Colonic mucosa (tissue), 4 donors: Measurements from ENCODE around the gene HSD17B3. TPM values are rescaled to one million over a fixed set of nuclear protein-coding genes. Genes with fewer than 3 reads are reported as not detected.

Experiments used
- DNase-seq: peaks from one replicate; pipeline ENCODE4 v3.0.0-alpha.2; 2020
- H3K27ac ChIP-seq: fragments of 200-600 bp; one replicate; pipeline ENCODE4 v1.8.0; 2021
- H3K27me3 ChIP-seq: fragments of 200-600 bp; one replicate; pipeline ENCODE4 v1.8.0; 2021
- H3K36me3 ChIP-seq: fragments of 200-600 bp; one replicate; pipeline ENCODE4 v1.8.0; 2021
- H3K4me1 ChIP-seq: fragments of 200-600 bp; one replicate; pipeline ENCODE4 v1.8.0; 2021; ENCODE audit warnings: mild to moderate bottlenecking
- H3K4me3 ChIP-seq: fragments of 200-600 bp; one replicate; pipeline ENCODE4 v1.8.0; 2021
- H3K9ac ChIP-seq, 2 donors: one replicate each; pipeline ENCODE4 v1.7.0; 2013; ENCODE audit warnings: control low read depth in 2 of 2, low read depth in 2 of 2, low read length in 2 of 2
- H3K9me3 ChIP-seq: fragments of 200-600 bp; one replicate; pipeline ENCODE4 v1.8.0; 2021
- intact Hi-C: fragments of 100-400 bp; cut with DNase I; formaldehyde crosslinking; loops from one replicate; pipeline ENCODE4 v1.14.1; 2022
- total RNA-seq, 2 donors: library from RNA; stranded (reverse); fragmentation: NEBNext Ultra II Directional in 1 of 2; extraction: Animal tissue kit (Norgen Biotek cat#: 25700) in 1 of 2; gene quantifications; one replicate each; pipeline ENCODE4 v1.2.1, GENCODE V29; 2021
- TF ChIP-seq, protein P1 (sequence below): fragments of 200-600 bp; IDR thresholded peaks from one replicate; pipeline ENCODE4 v1.8.0; 2022; ENCODE audit warnings: antibody characterized with exemption, mild to moderate bottlenecking
- donor health status: healthy.
- donor health status: DM: no; HTN: no; CAD: no.
- donor health status: DM: no; HTN: no; CAD: no.

Gene HSD17B3
- total RNA-seq, 2 donors from 2014 or later, result not detected

DNA sequence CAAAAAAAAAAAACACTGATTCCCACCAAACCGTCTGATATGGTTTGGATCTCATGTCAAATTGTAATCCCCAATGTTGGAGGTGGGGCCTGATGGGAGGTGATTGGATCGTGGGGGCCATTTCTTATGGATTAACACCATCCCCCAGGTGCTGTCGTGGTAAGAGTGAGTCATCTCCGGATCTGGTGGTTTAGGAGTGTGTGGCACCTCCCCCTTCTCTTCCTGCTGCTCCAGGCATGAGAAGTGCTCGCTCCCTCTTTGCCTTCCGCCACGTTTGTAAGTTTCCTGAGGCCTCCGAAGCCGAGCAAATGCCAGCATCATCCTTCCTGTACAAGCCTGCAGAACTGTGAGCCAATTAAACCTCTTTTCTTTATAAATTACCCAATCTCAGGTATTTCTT lies 45.2 kb downstream of the HSD17B3 start:
- intact Hi-C loops, result no loop called here
- no peak overlapping the region for H3K4me3 ChIP-seq
- no peaks in the 10 kb centered on the region for H3K36me3 ChIP-seq
- no peak for DNase-seq
- TF ChIP-seq, protein P1, sequence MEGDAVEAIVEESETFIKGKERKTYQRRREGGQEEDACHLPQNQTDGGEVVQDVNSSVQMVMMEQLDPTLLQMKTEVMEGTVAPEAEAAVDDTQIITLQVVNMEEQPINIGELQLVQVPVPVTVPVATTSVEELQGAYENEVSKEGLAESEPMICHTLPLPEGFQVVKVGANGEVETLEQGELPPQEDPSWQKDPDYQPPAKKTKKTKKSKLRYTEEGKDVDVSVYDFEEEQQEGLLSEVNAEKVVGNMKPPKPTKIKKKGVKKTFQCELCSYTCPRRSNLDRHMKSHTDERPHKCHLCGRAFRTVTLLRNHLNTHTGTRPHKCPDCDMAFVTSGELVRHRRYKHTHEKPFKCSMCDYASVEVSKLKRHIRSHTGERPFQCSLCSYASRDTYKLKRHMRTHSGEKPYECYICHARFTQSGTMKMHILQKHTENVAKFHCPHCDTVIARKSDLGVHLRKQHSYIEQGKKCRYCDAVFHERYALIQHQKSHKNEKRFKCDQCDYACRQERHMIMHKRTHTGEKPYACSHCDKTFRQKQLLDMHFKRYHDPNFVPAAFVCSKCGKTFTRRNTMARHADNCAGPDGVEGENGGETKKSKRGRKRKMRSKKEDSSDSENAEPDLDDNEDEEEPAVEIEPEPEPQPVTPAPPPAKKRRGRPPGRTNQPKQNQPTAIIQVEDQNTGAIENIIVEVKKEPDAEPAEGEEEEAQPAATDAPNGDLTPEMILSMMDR, result no peak
- H3K9me3 ChIP-seq, result no peaks in the 10 kb centered on the region
- no peak overlapping the region for H3K9ac ChIP-seq
- H3K27ac ChIP-seq, result no peak overlapping the region
- no peaks in the 10 kb centered on the region for H3K4me1 ChIP-seq
- no peaks in the 10 kb centered on the region for H3K27me3 ChIP-seq

DNA sequence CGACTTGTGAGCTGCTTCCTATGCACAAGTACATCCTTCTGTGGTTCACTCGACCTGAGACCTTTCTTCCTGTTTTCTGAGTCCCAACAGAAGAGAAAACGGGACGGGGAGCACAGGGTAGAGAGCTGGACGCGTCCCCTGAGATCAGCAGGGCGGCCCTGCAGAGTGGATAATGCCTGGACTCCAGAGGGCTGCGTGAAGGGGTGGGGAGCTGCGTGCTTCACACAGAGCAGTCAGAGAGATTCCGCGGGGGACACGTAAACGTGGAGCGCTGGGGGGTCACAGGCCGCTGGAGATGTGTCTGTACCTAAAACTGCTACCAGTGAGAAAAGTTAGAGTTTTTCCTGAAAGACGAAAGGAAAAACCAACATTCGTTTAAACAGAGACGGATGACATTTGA lies 46.3 kb downstream of the HSD17B3 start:
- no peaks in the 10 kb centered on the region for H3K4me1 ChIP-seq
- H3K4me3 ChIP-seq, result no peak overlapping the region
- H3K36me3 ChIP-seq, result no peaks in the 10 kb centered on the region
- TF ChIP-seq, protein P1, result no peak
- no peaks in the 10 kb centered on the region for H3K27me3 ChIP-seq
- H3K9me3 ChIP-seq, result no peaks in the 10 kb centered on the region
- intact Hi-C loops, result no loop called here
- no peak for DNase-seq
- no peak overlapping the region for H3K9ac ChIP-seq
- H3K27ac ChIP-seq, result no peak overlapping the region

DNA sequence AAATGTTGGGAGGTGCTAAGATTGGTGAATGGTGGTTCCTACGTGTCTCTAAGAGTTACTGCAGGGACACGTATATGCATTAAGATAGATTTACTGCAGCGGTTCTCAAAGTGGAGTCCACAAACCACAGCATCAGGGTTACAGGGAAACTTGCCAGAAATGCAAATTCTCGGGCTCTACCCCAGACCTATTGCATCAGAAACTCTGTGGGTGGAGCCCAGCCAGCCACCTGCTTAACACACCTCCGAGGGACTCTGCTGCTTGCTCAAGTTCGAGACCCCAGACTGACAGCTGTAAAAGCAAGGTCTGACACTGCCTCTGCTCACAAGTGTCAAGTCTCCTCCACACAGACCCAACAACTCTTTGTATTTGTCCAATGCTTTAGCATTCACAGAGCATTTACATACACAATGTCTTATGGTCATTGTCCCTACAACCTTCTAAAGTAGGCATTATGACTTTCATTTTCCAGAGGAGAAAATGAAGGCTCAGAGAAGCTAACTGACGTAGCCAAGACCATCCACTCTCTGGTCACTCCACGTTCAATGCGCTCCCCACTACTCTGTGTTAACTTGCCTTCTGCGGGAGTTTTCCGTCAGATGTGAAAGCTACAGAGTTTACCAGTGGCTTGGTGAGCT lies 48.8 kb downstream of the HSD17B3 start:
- intact Hi-C loops, result no loop called here
- no peak for DNase-seq
- no peaks in the 10 kb centered on the region for H3K36me3 ChIP-seq
- no peaks in the 10 kb centered on the region for H3K4me1 ChIP-seq
- H3K27ac ChIP-seq, result no peak overlapping the region
- no peak overlapping the region for H3K4me3 ChIP-seq
- no peaks in the 10 kb centered on the region for H3K27me3 ChIP-seq
- H3K9me3 ChIP-seq, result no peaks in the 10 kb centered on the region
- TF ChIP-seq, protein P1, result no peak
- H3K9ac ChIP-seq, result no peak overlapping the region

DNA sequence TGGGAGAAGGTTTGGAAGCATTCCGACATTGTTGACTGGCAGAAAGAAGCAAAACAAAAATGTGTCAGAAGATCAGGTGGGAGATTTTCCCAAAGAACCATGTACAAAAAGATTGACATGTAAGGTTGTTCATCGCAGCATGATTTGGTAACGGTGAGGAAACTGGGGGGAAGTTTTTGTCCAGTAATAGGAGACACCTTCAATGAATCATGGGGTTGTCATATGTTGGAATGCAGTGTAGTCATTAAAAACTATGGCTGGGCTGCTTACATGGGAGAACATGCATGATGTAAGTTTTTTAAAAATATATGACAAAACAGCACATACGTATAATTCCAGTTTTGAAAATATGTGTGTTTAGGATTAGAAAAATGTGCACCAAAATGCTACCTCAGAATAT lies 50.5 kb downstream of the HSD17B3 start:
- TF ChIP-seq, protein P1, result no peak
- no peak overlapping the region for H3K9ac ChIP-seq
- H3K9me3 ChIP-seq, result no peaks in the 10 kb centered on the region
- no peak overlapping the region for H3K4me3 ChIP-seq
- no peak overlapping the region for H3K27ac ChIP-seq
- H3K4me1 ChIP-seq, result no peaks in the 10 kb centered on the region
- H3K27me3 ChIP-seq, result no peaks in the 10 kb centered on the region
- H3K36me3 ChIP-seq, result no peaks in the 10 kb centered on the region
- DNase-seq, result no peak
- intact Hi-C loops, result no loop called here

DNA sequence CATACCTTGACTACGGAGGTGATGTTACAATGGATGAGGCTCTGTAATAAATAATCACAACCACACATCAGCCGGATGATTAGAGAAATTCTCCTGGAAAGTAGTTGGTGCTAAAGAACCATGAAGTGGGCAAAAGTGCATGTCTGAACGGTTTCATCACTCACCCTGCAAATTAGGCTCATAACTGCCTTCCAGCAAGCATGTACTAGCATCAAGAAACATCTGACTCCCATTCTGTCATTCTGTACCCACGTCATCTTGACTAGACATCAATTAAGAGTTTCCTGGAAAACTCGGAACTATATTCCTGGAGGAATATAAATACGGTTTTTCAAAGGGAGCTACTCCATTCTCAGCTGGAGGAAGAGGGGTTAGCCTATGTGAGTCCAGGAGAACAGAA lies 52.2 kb downstream of the HSD17B3 start:
- intact Hi-C loops, result no loop called here
- no peak for DNase-seq

More for the DNA sequence above, 52.2 kb downstream of the HSD17B3 start:
- no peaks in the 10 kb centered on the region for H3K27me3 ChIP-seq
- H3K4me1 ChIP-seq, result no peaks in the 10 kb centered on the region
- no peak overlapping the region for H3K4me3 ChIP-seq
- H3K36me3 ChIP-seq, result no peaks in the 10 kb centered on the region
- H3K9ac ChIP-seq, result no peak overlapping the region
- TF ChIP-seq, protein P1, result no peak
- H3K9me3 ChIP-seq, result no peaks in the 10 kb centered on the region
- no peak overlapping the region for H3K27ac ChIP-seq
